Fibroblast of lung (primary cell): Measurements from ENCODE around the gene COL27A1. TPM values are rescaled to one million over a fixed set of nuclear protein-coding genes. Genes with fewer than 3 reads are reported as not detected.

Experiments
- DNase-seq, 2 donors: peaks; one replicate each; pipeline versions ENCODE4 v3.0.0 to v3.0.0-alpha.2; 2010; ENCODE audit warnings: low read depth in 2 of 2
- H2AFZ ChIP-seq: 2 replicates; pipeline ENCODE4 v1.5.1; 2012; ENCODE audit warnings: low read length, control low read depth, inconsistent platforms
- H3K27ac ChIP-seq: 2 replicates; pipeline ENCODE4 v1.5.1; 2011; ENCODE audit warnings: low read length, control low read depth; ENCODE audit not compliant: insufficient read depth
- H3K27me3 ChIP-seq: 2 replicates; pipeline ENCODE4 v1.5.1; 2011; ENCODE audit warnings: mild to moderate bottlenecking, low read length; ENCODE audit not compliant: control insufficient read depth, insufficient read depth
- H3K36me3 ChIP-seq: 2 replicates; pipeline ENCODE4 v1.5.1; 2011; ENCODE audit warnings: low read length; ENCODE audit not compliant: control insufficient read depth, insufficient read depth
- H3K4me1 ChIP-seq: 2 replicates; pipeline ENCODE4 v1.5.1; 2011; ENCODE audit warnings: low read length; ENCODE audit not compliant: control insufficient read depth, insufficient read depth; ENCODE audit errors: extremely low read depth
- H3K4me2 ChIP-seq: 2 replicates; pipeline ENCODE4 v1.5.1; 2011; ENCODE audit warnings: low read length, control low read depth; ENCODE audit not compliant: insufficient read depth; ENCODE audit errors: extremely low read depth
- H3K4me3 ChIP-seq, 4 experiments: fragments of 200-600 bp in 1 of 4; sonication (generic) in 1 of 4; replicated peaks in 1 of 4; 2 replicates each; pipeline ENCODE4 v1.5.1; 2011 to 2016; ENCODE audit warnings: low read length in 4 of 4, low read depth in 3 of 4, mild to moderate bottlenecking in 3 of 4, control low read depth in 2 of 4, inconsistent platforms in 1 of 4, mixed read lengths in 1 of 4; ENCODE audit not compliant: insufficient read depth in 1 of 4; ENCODE audit errors: control extremely low read depth in 1 of 4
- H3K79me2 ChIP-seq: 2 replicates; pipeline ENCODE4 v1.5.1; 2012; ENCODE audit warnings: mild to moderate bottlenecking, low read length, inconsistent platforms; ENCODE audit not compliant: control insufficient read depth, insufficient read depth
- H3K9ac ChIP-seq: 2 replicates; pipeline ENCODE4 v1.5.1; 2011; ENCODE audit warnings: mild to moderate bottlenecking, low read length, control low read depth; ENCODE audit not compliant: insufficient read depth
- H3K9me3 ChIP-seq: 2 replicates; pipeline ENCODE4 v1.5.1; 2012; ENCODE audit warnings: low read depth, low read length; ENCODE audit not compliant: control insufficient read depth, insufficient read depth
- H4K20me1 ChIP-seq: 2 replicates; pipeline ENCODE4 v1.5.1; 2011; ENCODE audit warnings: low read length; ENCODE audit not compliant: control insufficient read depth, insufficient read depth; ENCODE audit errors: extremely low read depth
- CTCF ChIP-seq, 2 donors: IDR thresholded peaks in 1 of 2; conservative IDR thresholded peaks in 1 of 2; 1 replicate in 1 of 2; 2 replicates in 1 of 2; pipeline ENCODE4 v1.5.1; 2011 to 2012; ENCODE audit warnings: low read length in 2 of 2, control low read depth in 1 of 2, inconsistent platforms in 1 of 2, low read depth in 1 of 2, mild to moderate bottlenecking in 1 of 2
- EZH2 ChIP-seq: IDR thresholded peaks from 2 replicates; pipeline ENCODE4 v1.5.1; 2012; ENCODE audit warnings: low read length, control low read depth, mild to moderate bottlenecking; ENCODE audit errors: missing control alignments
- polyA plus RNA-seq, 2 donors: library from polyadenylated mRNA; depleted of rRNA in 1 of 2; stranded (reverse) in 1 of 2; unstranded in 1 of 2; fragments of >200 nt; gene quantifications; 2 replicates each; pipeline ENCODE4 v1.2.1, GENCODE V29; 2011 to 2012; ENCODE audit warnings: missing spikeins in 1 of 2
- total RNA-seq: library from RNA; depleted of rRNA; stranded (reverse); fragments of >200 nt; gene quantifications from 2 replicates; pipeline ENCODE4 v1.2.1, GENCODE V29; 2014

The COL27A1 gene
- total and polyA plus RNA-seq, 2 donors (not counting 1 experiment from before 2014, with no cell fraction given) = 2.4 to 5.4 TPM

DNA sequence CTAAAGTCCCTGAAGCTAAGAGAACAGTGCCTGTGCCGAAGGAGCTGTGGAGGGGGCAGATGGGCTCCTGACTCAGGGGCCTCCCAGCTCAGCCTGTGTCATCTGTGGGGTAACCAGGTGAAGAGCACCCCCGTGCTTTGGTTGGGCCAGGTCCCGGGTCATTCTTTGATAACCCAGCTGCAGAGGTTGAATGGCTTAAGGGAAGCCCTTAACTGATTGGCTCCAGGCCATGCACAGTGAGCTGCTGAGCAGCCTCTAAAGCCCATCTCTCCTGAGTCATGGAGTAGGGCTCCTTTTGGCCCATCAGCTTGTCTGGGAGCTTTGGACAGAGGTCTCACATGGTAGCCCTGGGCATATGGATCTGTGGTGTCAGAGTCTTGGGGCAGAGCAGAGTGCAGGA lies 28.7 kb downstream of the COL27A1 start:
- no peak for TF ChIP-seq CTCF (conservative IDR thresholded peaks at IDR 0.05 in 1 of 2, IDR thresholded peaks at IDR 0.05 in 1 of 2; ENCODE audit: low read depth in 1 of 2, low read length in 2 of 2)
- no peak for TF ChIP-seq EZH2
- Histone ChIP-seq H3K4me2 (no peak overlapping the region), H4K20me1 (no peaks in the 10 kb centered on the region), H2AFZ (no peak overlapping the region), H3K4me3 (no peak overlapping the region), H3K79me2 (no peaks in the 10 kb centered on the region), H3K36me3 (peaks cover 2% of the 10 kb centered on the region), H3K27ac (no peak overlapping the region), H3K9ac (no peak overlapping the region), H3K9me3 (no peaks in the 10 kb centered on the region), H3K4me1 (peaks cover 21% of the 10 kb centered on the region), H3K27me3 (no peaks in the 10 kb centered on the region)
- DNase-seq = peak; percentile 25 to 74

- no peaks in the 10 kb centered on the region for H3K27me3 ChIP-seq
- no peak overlapping the region for H3K9ac ChIP-seq
- no peak overlapping the region for H3K4me2 ChIP-seq
- no peaks in the 10 kb centered on the region for H4K20me1 ChIP-seq
- no peak overlapping the region for H3K4me3 ChIP-seq
- DNase-seq = no peak
- H3K4me1 ChIP-seq = peaks cover 17% of the 10 kb centered on the region
- no peaks in the 10 kb centered on the region for H3K9me3 ChIP-seq
- H3K36me3 ChIP-seq = peaks cover 1% of the 10 kb centered on the region
- no peaks in the 10 kb centered on the region for H3K79me2 ChIP-seq
- TF ChIP-seq EZH2 (no peak), CTCF (conservative IDR thresholded peaks at IDR 0.05 in 1 of 2, IDR thresholded peaks at IDR 0.05 in 1 of 2; ENCODE audit: low read depth in 1 of 2, low read length in 2 of 2) (no peak)
- no peak overlapping the region for H3K27ac ChIP-seq
- H2AFZ ChIP-seq = no peak overlapping the region
Observed at GRCh38 chr9:114184866-114185265, 29.5 kb downstream of the COL27A1 start.

DNA sequence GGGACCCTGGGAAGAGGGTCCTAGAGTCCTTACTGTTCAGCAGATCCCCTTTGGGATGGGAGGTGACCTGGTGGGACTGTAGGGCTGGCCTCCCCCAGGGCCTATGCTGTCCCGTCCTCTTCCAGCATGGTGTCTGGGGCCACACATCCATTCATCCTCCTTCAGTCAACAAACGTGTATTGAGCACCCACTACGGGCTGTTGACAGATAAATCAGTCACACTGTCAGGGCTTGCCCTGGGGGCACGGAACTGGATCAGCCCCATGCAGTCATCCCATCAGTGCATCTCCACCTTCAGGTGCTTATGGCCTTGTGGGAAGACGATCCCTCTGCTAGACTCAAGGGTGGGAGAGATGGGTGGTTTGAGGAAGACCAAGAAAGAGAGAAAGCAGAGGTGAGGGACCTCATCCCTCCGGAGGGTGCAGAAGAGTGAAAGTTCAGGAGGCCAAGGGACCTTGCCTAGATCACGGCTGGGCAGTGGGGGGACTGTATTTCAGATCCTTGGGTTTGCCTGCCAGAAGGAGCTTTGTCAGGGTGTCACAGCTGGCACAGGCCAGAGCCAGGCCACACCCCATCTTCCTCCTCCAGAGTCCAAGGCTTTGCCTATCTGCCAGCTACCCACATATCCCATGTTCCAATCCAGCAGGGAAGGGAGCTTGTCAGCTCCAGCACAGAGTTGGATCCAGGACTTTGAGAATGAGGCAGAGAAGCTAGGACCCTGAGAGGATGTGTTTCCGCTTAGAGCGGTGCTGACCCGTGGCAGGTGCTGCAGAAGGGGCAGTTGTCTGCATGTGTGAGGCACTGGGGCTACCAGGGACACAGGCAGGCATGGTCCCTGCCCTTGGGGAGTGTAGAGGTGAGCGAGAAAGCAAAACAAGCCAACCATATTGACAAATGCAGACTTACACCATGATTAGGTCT lies 30.5 kb downstream of the COL27A1 start:
- Histone ChIP-seq H3K4me1 (peaks cover 8% of the 10 kb centered on the region), H3K4me2 (no peak overlapping the region), H3K9me3 (no peaks in the 10 kb centered on the region), H3K36me3 (peaks cover 1% of the 10 kb centered on the region), H3K4me3 (no peak overlapping the region), H4K20me1 (no peaks in the 10 kb centered on the region), H3K27me3 (no peaks in the 10 kb centered on the region), H2AFZ (no peak overlapping the region), H3K27ac (no peak overlapping the region), H3K79me2 (no peaks in the 10 kb centered on the region), H3K9ac (no peak overlapping the region)
- no peak for TF ChIP-seq CTCF (conservative IDR thresholded peaks at IDR 0.05 in 1 of 2, IDR thresholded peaks at IDR 0.05 in 1 of 2; ENCODE audit: low read depth in 1 of 2, low read length in 2 of 2)
- TF ChIP-seq EZH2 = no peak
- no peak for DNase-seq
